GM12878 (cell line): ENCODE results near the gene KCNJ16. TPM values are rescaled to one million over a fixed set of nuclear protein-coding genes. Genes with fewer than 3 reads are reported as not detected.

Experiments used
- ATAC-seq: fragments of 200-7000 bp; cut with Tn5 transposase; 3 replicates; pipeline ENCODE4 v1.9.1; 2020; ENCODE audit warnings: mild to moderate bottlenecking, moderate library complexity
- BruUV-seq: library from RNA; stranded (reverse); fragments of 400-500 nt; replicated peaks from 2 replicates; lab custom pipeline; 2021; lab: Mats Ljungman, UMichigan
- CTCF ChIA-PET: fragments of 300-600 bp; sonication (Branson Sonifier 250); formaldehyde crosslinking; extraction: SDS; loops from one replicate; lab custom pipeline; 2021; ENCODE audit warnings: inconsistent platforms; lab: Yijun Ruan, JAX
- POLR2A ChIA-PET: fragments of 350-600 bp; formaldehyde crosslinking; extraction: SDS; loops from one replicate; lab custom pipeline; 2021; ENCODE audit warnings: inconsistent platforms; lab: Charles Lee
- RAD21 ChIA-PET: fragments of 300-600 bp; sonication (Branson Sonifier 250); formaldehyde crosslinking; loops from one replicate; lab custom pipeline; 2023; ENCODE audit warnings: antibody characterized with exemption; ENCODE audit not compliant: unreplicated experiment; lab: Charles Lee
- SMC1A ChIA-PET: fragments of 300-600 bp; sonication (Branson Sonifier 250); formaldehyde crosslinking; loops from one replicate; lab custom pipeline; 2023; ENCODE audit not compliant: unreplicated experiment, uncharacterized antibody; lab: Charles Lee
- DNase-seq: peaks from one replicate; pipeline ENCODE4 v3.0.0-alpha.2; 2011; ENCODE audit warnings: low read depth, low spot score
- FAIRE-seq: peaks from 3 replicates; lab custom pipeline; 2011; peaks lifted over from hg19 to GRCh38; lab: Jason Lieb, UNC
- H2AFZ ChIP-seq: 2 replicates; pipeline ENCODE4 v1.6.0; 2011; ENCODE audit warnings: low read depth, low read length, control low read depth; ENCODE audit not compliant: control insufficient read depth
- H3K27ac ChIP-seq: 2 replicates; pipeline ENCODE4 v1.5.1; 2011; ENCODE audit warnings: control low read depth; ENCODE audit not compliant: control insufficient read depth, insufficient read depth
- H3K27me3 ChIP-seq, 2 experiments: replicated peaks in 1 of 2; 2 replicates each; pipeline versions ENCODE4 v1.6.0 to v1.6.1; 2011; ENCODE audit warnings: low read length in 1 of 2; ENCODE audit not compliant: control insufficient read depth in 2 of 2, insufficient read depth in 2 of 2
- H3K36me3 ChIP-seq, 2 experiments: 2 replicates each; pipeline ENCODE4 v1.5.1; 2011; ENCODE audit warnings: low read length in 1 of 2; ENCODE audit not compliant: control insufficient read depth in 2 of 2, insufficient read depth in 2 of 2
- H3K4me1 ChIP-seq: 2 replicates; pipeline ENCODE4 v1.6.1; 2011; ENCODE audit warnings: mild to moderate bottlenecking, low read length, moderate library complexity, mixed read lengths; ENCODE audit not compliant: control insufficient read depth, insufficient read depth
- H3K4me2 ChIP-seq: 2 replicates; pipeline ENCODE4 v1.6.0; 2011; ENCODE audit warnings: control low read depth; ENCODE audit not compliant: control insufficient read depth, insufficient read depth
- H3K4me3 ChIP-seq: fragments of 200-600 bp; sonication (generic); 2 replicates; pipeline ENCODE4 v1.5.1; 2016
- H3K79me2 ChIP-seq: 2 replicates; pipeline ENCODE4 v1.6.0; 2011; ENCODE audit warnings: low read length; ENCODE audit not compliant: control insufficient read depth, insufficient read depth
- H3K9ac ChIP-seq: 2 replicates; pipeline ENCODE4 v1.8.0; 2011; ENCODE audit warnings: low read length, control low read depth, mixed read lengths; ENCODE audit not compliant: control insufficient read depth, insufficient read depth
- H3K9me3 ChIP-seq: replicated peaks from 3 replicates; pipeline ENCODE4 v1.5.1; 2011; ENCODE audit warnings: mild to moderate bottlenecking, low read length; ENCODE audit not compliant: control insufficient read depth, insufficient read depth
- H4K20me1 ChIP-seq: 2 replicates; pipeline ENCODE4 v1.6.0; 2011; ENCODE audit not compliant: control insufficient read depth, insufficient read depth
- EGR1 ChIP-seq, 2 experiments: IDR thresholded peaks; 1 replicate in 1 of 2; 2 replicates in 1 of 2; pipeline ENCODE4 v1.6.1; 2011 to 2012; ENCODE audit warnings: low read depth in 2 of 2, low read length in 2 of 2, borderline replicate concordance in 1 of 2, mild to moderate bottlenecking in 1 of 2, moderate library complexity in 1 of 2
- ESRRA ChIP-seq: IDR thresholded peaks from 2 replicates; pipeline ENCODE4 v1.6.1; 2012; ENCODE audit warnings: mild to moderate bottlenecking, low read length, improper control_type of control experiment
- MEF2A ChIP-seq: IDR thresholded peaks from 2 replicates; pipeline ENCODE4 v1.6.1; 2011; ENCODE audit warnings: low read depth, mild to moderate bottlenecking, low read length, moderate library complexity; ENCODE audit not compliant: insufficient read depth
- NR2C1 ChIP-seq: fragments of 450-650 bp; IDR thresholded peaks from 2 replicates; pipeline ENCODE4 v1.6.1; 2017; ENCODE audit warnings: antibody characterized with exemption, mild to moderate bottlenecking, moderate library complexity
- NR2C2 ChIP-seq: IDR thresholded peaks from 2 replicates; pipeline ENCODE4 v1.6.1; 2011; ENCODE audit warnings: borderline replicate concordance, low read depth; ENCODE audit not compliant: control insufficient read depth, insufficient read length
- NRF1 ChIP-seq: conservative IDR thresholded peaks from 2 replicates; pipeline ENCODE4 v1.6.1; 2011; ENCODE audit warnings: mild to moderate bottlenecking, low read depth, low read length, improper control_type of control experiment
- PAX8 ChIP-seq: fragments of 450-650 bp; IDR thresholded peaks from 2 replicates; pipeline ENCODE4 v1.6.1; 2017; ENCODE audit warnings: mild to moderate bottlenecking, moderate library complexity
- STAT3 ChIP-seq: IDR thresholded peaks from 2 replicates; pipeline ENCODE4 v1.6.1; 2011; ENCODE audit warnings: low read depth, low read length, improper control_type of control experiment
- TAF1 ChIP-seq: IDR thresholded peaks from 2 replicates; pipeline ENCODE4 v1.6.1; 2011; ENCODE audit warnings: mild to moderate bottlenecking, low read depth, low read length, borderline replicate concordance
- TCF3 ChIP-seq: IDR thresholded peaks from 2 replicates; pipeline ENCODE4 v1.6.1; 2012; ENCODE audit warnings: low read depth, mild to moderate bottlenecking, low read length, borderline replicate concordance; ENCODE audit not compliant: insufficient read depth
- TCF7 ChIP-seq: IDR thresholded peaks from 2 replicates; pipeline ENCODE4 v1.6.1; 2014; ENCODE audit warnings: antibody characterized with exemption, borderline replicate concordance
- WGBS: methylation state at CpG from one replicate; pipeline ENCODE4 v1.1.6; 2016; ENCODE audit warnings: low lambda C conversion rate; ENCODE audit not compliant: insufficient replicate concordance, insufficient coverage; ENCODE audit errors: missing lambda C conversion rate; 5-methylcytosine and 5-hydroxymethylcytosine counted together
- in situ Hi-C: fragments of 300-500 bp; cut with MboI; formaldehyde crosslinking; loops from 9 replicates; pipeline ENCODE4 v1.14.3; 2018; ENCODE audit warnings: mixed read lengths
- intact Hi-C: fragments of 100-400 bp; cut with micrococcal nuclease; formaldehyde crosslinking; loops from one replicate; pipeline ENCODE4 v1.14.2; 2022; ENCODE audit not compliant: unreplicated experiment
- polyA plus RNA-seq, 11 experiments: library from polyadenylated mRNA; depleted of rRNA in 4 of 11; unstranded in 6 of 11; stranded (reverse) in 5 of 11; fragments of >200 nt; fragmentation: Nextera tagmentation in 4 of 11; fragmentation: Illumina TruSeq in 1 of 11; extraction: Ambion mirVana in 4 of 11; extraction: Trizol in 1 of 11; gene quantifications; 1 replicate in 1 of 11; 2 replicates in 10 of 11; pipeline versions ENCODE4 v1.2.1 to v1.2.3, GENCODE V29; 2011 to 2016; ENCODE audit warnings: inconsistent platforms in 2 of 11, missing spikeins in 2 of 11, low read depth in 1 of 11
- total RNA-seq, 4 experiments: library from RNA; depleted of rRNA in 3 of 4; stranded (reverse); fragments of >200 nt in 3 of 4; fragmentation: Illumina TruSeq in 1 of 4; extraction: Trizol in 1 of 4; gene quantifications; 2 replicates each; pipeline versions ENCODE4 v1.2.1 to v1.2.3, GENCODE V29; 2013 to 2021
- TF ChIP-seq, protein P1 (sequence below): fragments of 450-650 bp; IDR thresholded peaks from 2 replicates; pipeline ENCODE4 v1.6.1; 2017; ENCODE audit warnings: mild to moderate bottlenecking, moderate library complexity
- TF ChIP-seq, protein P2 (sequence below): fragments of 450-650 bp; IDR thresholded peaks from 2 replicates; pipeline ENCODE4 v1.6.1; 2016; ENCODE audit warnings: mild to moderate bottlenecking
- TF ChIP-seq, protein P3 (sequence below): fragments of 450-650 bp; conservative IDR thresholded peaks from 2 replicates; pipeline ENCODE4 v1.6.1; 2017; ENCODE audit warnings: mild to moderate bottlenecking, moderate library complexity

Gene KCNJ16
- total and polyA plus RNA-seq, 10 of the 15 experiments (the other 5 are each of a cell fraction or from before 2014, with no cell fraction given): 0.08 to 0.24 (median 0.20) TPM; not detected in 7

GRCh38 chr17:70071127-70071526, 3.9 kb upstream of the KCNJ16 start (continued):
- TF ChIP-seq, protein P1, sequence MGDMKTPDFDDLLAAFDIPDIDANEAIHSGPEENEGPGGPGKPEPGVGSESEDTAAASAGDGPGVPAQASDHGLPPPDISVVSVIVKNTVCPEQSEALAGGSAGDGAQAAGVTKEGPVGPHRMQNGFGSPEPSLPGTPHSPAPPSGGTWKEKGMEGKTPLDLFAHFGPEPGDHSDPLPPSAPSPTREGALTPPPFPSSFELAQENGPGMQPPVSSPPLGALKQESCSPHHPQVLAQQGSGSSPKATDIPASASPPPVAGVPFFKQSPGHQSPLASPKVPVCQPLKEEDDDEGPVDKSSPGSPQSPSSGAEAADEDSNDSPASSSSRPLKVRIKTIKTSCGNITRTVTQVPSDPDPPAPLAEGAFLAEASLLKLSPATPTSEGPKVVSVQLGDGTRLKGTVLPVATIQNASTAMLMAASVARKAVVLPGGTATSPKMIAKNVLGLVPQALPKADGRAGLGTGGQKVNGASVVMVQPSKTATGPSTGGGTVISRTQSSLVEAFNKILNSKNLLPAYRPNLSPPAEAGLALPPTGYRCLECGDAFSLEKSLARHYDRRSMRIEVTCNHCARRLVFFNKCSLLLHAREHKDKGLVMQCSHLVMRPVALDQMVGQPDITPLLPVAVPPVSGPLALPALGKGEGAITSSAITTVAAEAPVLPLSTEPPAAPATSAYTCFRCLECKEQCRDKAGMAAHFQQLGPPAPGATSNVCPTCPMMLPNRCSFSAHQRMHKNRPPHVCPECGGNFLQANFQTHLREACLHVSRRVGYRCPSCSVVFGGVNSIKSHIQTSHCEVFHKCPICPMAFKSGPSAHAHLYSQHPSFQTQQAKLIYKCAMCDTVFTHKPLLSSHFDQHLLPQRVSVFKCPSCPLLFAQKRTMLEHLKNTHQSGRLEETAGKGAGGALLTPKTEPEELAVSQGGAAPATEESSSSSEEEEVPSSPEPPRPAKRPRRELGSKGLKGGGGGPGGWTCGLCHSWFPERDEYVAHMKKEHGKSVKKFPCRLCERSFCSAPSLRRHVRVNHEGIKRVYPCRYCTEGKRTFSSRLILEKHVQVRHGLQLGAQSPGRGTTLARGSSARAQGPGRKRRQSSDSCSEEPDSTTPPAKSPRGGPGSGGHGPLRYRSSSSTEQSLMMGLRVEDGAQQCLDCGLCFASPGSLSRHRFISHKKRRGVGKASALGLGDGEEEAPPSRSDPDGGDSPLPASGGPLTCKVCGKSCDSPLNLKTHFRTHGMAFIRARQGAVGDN: no peak
- TF ChIP-seq STAT3 (no peak), NR2C2 (no peak), PAX8 (no peak), NR2C1 (no peak), MEF2A (no peak)
- TF ChIP-seq, protein P2, sequence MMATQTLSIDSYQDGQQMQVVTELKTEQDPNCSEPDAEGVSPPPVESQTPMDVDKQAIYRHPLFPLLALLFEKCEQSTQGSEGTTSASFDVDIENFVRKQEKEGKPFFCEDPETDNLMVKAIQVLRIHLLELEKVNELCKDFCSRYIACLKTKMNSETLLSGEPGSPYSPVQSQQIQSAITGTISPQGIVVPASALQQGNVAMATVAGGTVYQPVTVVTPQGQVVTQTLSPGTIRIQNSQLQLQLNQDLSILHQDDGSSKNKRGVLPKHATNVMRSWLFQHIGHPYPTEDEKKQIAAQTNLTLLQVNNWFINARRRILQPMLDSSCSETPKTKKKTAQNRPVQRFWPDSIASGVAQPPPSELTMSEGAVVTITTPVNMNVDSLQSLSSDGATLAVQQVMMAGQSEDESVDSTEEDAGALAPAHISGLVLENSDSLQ: no peak

- H3K27me3 ChIP-seq: no peaks in the 10 kb centered on the region
- no peak for FAIRE-seq
- WGBS: 28% methylated on average over 1 of the region's 1 CpG
- TF ChIP-seq NRF1 (no peak), ESRRA (no peak), TAF1 (no peak), TCF3 (no peak), EGR1 (IDR thresholded peaks at IDR 0.05; ENCODE audit: borderline replicate concordance in 1 of 2, low read depth in 2 of 2, low read length in 2 of 2) (no peak), TCF7 (no peak)
- TF ChIP-seq, protein P3, sequence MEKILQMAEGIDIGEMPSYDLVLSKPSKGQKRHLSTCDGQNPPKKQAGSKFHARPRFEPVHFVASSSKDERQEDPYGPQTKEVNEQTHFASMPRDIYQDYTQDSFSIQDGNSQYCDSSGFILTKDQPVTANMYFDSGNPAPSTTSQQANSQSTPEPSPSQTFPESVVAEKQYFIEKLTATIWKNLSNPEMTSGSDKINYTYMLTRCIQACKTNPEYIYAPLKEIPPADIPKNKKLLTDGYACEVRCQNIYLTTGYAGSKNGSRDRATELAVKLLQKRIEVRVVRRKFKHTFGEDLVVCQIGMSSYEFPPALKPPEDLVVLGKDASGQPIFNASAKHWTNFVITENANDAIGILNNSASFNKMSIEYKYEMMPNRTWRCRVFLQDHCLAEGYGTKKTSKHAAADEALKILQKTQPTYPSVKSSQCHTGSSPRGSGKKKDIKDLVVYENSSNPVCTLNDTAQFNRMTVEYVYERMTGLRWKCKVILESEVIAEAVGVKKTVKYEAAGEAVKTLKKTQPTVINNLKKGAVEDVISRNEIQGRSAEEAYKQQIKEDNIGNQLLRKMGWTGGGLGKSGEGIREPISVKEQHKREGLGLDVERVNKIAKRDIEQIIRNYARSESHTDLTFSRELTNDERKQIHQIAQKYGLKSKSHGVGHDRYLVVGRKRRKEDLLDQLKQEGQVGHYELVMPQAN: no peak
Measured at GRCh38 chr17:70071620-70072019, 3.4 kb upstream of the KCNJ16 start.

More at GRCh38 chr17:70071620-70072019, 3.4 kb upstream of the KCNJ16 start:
- DNase-seq: no peak
- H2AFZ ChIP-seq: no peak overlapping the region
- no peaks in the 10 kb centered on the region for H3K79me2 ChIP-seq
- CTCF ChIA-PET: no interaction called here
- RAD21 ChIA-PET: no interaction called here
- intact Hi-C loops (no loop called here), in situ Hi-C loops (no loop called here)
- no peaks in the 10 kb centered on the region for H3K4me1 ChIP-seq
- no peak overlapping the region for H3K27ac ChIP-seq
- no peak overlapping the region for H3K9ac ChIP-seq
- no TSS peak for BruUV-seq
- H3K4me2 ChIP-seq: no peak overlapping the region
- H3K4me3 ChIP-seq: no peak overlapping the region
- no peaks in the 10 kb centered on the region for H4K20me1 ChIP-seq
- no peak for ATAC-seq
- H3K9me3 ChIP-seq: no peaks in the 10 kb centered on the region
- SMC1A ChIA-PET: interaction anchor here (0.8 to 1.1 kb wide), 2 partner anchors 9 to 24 kb away, joined by 3 to 4 read pairs; no protein-coding TSS in a partner anchor
- POLR2A ChIA-PET: no interaction called here
- no peaks in the 10 kb centered on the region for H3K36me3 ChIP-seq
